Stimulated activated CD4-positive, alpha-beta T cell treated with anti-CD3 and anti-CD28 coated beads, TNF-alpha, amount 100 ng/mL, for 4 hours (primary cell): ENCODE data around the gene GKAP1.
"Not testable (repeated sequence)": the region's sequence is repeated elsewhere in the genome, so short reads cannot be mapped to it uniquely, and the experiment has no call there.

ENCODE experiments used
- DNase-seq, 3 experiments: peaks; one replicate each; pipeline ENCODE4 v3.0.0-alpha.2; 2020; ENCODE audit warnings: low read depth in 3 of 3

The GKAP1 gene

DNA sequence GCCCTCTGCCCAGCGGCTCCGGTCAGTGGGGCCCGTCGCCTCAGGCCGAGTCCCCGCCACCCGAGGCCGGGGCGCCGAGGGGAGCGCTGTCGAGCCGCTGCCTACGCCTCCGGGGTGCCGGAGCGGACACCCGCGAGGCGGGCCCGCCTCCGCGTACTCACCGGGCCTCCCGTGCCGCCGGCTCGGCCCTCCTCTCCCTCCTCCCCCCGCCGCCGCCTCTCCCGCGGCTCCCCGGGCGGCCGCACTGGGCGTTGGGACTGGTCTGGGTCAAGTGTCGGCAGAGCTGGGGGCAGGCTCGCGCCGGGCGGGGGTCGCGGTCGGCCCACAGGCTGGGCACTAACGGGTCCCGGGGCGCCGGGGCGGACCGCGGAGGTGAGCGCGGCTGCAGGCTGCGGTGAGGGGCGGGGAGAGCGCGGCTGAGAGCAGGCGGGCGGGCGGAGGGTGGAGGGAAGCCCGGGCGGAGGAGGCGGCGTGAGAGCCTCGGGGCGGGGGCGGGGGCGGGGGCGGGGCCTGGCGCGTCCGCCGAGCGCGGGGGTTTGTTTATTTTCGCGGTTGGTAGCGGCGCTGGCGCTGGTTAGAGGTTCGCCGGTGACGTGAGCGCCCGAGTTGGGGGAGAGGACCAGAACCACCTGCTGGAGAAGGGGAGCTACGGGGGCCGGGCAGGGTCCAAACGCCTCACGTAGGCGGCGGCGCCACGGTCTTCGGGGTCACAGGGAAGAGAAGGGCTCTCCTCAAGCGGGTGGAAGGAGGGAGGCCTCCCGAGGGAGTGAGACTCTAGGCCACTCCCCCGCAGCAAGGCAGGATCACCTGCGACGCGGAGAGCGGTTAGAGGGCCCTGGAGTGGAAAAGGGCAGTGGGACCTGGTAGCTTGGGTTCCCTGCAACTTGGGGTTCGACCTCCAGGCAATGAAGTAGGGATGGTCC is at the start of gene GKAP1:
TSS of gene GKAP1 (minus strand) at position 414 of the 923 bp plus-strand sequence. CDS start 11,252 bp downstream, outside the sequence.
- peak; percentile 46 to 69 (median 67) for DNase-seq

DNA sequence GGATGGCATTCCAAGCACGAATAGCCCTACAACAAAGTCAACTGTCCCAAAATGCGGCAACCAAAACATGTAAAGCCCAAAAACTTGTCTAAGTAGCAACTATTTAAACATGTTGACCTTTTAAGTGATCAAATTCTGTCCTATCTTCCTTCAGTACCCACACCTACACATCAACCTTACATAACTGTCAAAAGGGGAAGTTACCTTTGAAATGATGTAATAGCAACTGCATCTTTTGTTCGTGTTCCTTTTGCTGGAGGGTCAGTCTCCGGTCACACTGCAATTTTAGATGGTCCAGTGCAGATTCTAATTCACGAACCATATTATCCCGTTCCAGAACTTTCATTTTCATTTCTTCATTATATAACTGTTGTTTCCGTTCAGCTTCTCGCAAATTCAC is 32.3 kb upstream of the GKAP1 start:
- not testable (repeated sequence) for DNase-seq

GRCh38 chr9:83837070-83837643 is 19.6 kb upstream of the GKAP1 start:
- not testable (repeated sequence) for DNase-seq

GRCh38 chr9:83830426-83831071 is 13.0 kb upstream of the GKAP1 start:
- DNase-seq = not testable (repeated sequence)

GRCh38 chr9:83824986-83825623 is 7.5 kb upstream of the GKAP1 start:
- DNase-seq = not testable (repeated sequence)

GRCh38 chr9:83817011-83817355 is 586 bp downstream of the GKAP1 start:
- peak in 2 of 3 experiments; percentile 6 to 11 for DNase-seq

- not testable (repeated sequence) for DNase-seq
Measured at GRCh38 chr9:83815120-83815519, 2.4 kb downstream of the GKAP1 start.

DNA sequence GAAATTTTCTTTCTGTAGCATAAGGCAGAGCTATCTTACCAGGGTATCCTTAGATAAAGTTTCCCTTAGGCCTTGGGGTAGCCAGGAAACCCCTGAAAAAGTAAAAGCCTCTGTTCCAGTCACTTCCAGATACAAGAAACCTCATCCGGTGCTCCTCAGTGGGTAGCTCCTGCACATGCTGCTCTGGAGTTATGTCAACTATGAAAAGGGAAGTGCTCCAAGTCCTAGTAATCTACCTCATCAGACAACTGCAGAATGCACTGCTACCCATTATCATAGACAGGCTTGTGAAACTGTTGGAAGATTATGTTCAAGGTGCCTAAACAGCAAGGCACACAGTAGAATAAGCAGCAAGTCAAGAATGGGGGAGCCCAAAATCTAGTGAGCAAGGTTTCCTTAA is 8.4 kb downstream of the GKAP1 start:
- DNase-seq = not testable (repeated sequence)

- not testable (repeated sequence) for DNase-seq
Measured at GRCh38 chr9:83804454-83804853, 13.1 kb downstream of the GKAP1 start.

DNA sequence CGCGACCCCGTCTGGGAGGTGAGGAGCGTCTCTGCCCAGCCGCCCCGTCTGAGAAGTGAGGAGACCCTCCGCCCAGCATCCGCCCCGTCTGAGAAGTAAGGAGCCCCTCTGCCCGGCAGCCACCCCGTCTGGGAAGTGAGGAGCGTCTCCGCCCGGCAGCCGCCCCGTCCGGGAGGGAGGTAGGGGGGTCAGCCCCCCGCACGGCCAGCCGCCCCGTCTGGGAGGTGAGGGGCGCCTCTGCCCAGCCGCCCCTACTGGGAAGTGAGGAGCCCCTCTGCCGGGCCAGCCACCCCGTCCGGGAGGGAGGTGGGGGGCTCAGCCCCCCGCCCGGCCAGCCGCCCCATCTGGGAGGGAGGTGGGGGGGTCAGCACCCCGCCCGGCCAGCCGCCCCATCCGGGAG is 13.6 kb downstream of the GKAP1 start:
- DNase-seq = not testable (repeated sequence)

DNA sequence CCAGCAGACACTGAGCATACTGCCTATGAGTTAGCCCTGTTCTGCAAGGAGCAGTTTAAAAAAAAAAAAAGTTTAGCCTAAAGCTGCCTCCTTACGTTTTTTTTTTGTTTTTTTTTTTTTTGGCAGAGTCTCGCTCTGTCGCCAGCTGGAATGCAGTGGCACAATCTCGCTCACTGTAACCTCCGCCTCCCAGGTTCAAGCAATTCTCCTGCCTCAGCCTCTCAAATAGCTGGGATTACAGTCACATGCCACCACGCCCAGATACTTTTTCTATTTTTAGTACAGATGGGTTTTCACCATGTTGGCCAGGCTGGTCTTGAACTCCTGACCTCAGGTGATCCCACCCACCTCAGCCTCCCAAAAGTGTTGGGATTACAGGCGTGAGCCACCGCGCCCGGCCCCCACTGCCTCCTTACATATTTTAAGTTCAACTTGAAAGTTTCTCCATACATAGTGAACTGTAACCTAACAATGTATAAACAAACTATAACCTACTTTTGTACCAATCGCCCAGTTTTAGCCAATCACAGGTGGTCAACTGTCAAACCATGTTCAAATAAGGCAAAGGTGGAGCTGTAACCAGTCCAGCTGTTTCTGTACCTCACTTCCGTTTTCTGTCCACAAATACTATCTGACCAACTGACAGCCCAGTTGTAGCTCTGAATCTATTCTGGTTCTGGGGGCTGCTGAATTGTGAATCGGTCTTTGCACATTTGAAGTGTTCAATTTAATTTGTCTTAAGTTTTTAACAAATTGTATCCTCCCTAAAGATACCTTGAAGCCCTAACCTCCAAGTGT is 17.1 kb downstream of the GKAP1 start:
- no peak for DNase-seq

GRCh38 chr9:83794051-83794450 is 23.5 kb downstream of the GKAP1 start:
- DNase-seq = no peak

- no peak for DNase-seq
Measured at GRCh38 chr9:83792746-83793145, 24.8 kb downstream of the GKAP1 start.

- no peak for DNase-seq
Measured at GRCh38 chr9:83778164-83778563, 39.4 kb downstream of the GKAP1 start.

DNA sequence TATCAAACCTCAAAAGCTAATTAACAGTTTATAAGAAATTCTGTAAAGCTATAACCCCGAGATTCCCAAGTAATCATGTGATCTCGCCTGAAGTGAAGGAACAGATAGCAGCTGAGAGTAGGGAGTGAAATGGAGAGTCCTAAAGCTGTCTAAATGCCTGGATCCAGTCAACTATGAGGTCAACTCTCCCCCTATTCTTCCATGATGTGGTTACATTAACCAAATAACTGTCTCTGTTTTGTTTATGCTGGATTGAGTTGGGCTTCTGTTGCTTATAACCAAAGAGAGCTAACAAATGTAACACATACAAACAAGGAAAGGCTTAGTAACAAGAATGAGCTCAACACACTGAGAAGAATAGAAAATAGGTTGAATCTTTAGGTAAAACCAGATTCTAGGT is 41.6 kb downstream of the GKAP1 start:
- no peak for DNase-seq

DNA sequence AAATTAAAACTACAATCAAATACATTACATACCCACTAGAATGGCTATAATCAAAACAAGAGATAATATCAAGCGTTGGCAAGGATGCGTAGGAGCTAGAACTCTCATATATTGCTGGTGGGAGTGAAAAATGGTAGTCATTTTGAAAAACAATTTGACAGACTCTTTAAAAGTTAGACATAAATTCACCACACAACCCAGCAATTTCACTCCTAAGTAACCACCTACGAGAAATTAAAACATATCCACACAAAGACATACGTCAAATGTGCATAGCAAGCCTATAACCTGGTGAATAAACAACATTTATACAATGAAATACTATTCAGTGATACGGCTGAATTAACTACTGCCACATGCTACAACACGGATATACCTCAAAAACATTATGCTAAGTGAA is 44.7 kb downstream of the GKAP1 start:
- no peak for DNase-seq

DNA sequence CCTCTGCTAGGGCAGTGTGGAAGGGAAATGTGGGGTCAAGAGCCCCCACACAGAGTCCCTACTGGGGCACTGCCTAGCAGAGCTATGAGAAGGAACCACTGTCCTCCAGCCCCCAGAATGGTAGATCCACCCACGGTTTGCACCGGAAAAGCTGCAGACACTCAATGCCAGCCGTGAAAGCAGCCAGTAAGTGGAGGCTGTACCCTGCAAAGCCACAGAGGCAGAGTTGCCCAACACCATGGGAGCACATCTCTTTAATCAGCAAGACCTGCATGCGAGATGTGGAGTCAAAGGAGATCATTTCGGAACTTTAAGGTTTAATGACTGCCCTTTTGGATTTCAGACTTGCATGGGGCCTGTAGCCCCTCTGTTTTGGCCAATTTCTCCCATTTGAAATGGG is 52.2 kb downstream of the GKAP1 start:
- no peak for DNase-seq

DNA sequence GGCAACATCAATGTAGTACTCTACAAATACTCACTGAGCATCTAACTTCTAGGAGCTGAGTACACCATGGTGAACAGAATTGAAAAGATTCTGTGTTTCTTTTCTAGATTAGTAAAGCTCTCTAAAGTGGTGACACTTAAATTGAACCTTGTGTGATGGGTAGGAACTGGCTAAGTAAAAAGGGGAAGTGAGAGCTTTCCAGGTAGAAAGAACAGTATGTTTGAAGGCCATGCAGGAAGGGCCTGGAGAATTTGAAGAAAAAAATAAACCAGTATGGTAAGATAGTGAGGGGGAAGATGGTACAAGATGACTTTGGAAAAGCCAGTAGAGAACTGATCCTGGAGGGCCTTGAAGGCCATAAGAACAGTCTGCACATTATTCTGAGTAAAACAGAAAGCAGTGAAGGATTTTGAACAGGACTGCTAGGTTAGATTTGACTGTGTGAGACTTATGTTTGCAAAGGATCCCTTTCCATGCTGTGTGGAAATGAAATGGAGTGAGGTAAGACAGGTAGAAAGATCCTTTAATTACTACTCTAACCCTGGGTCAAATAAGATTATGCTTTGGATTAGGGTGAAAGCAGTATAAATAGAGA is 63.1 kb downstream of the GKAP1 start:
- DNase-seq = no peak

DNA sequence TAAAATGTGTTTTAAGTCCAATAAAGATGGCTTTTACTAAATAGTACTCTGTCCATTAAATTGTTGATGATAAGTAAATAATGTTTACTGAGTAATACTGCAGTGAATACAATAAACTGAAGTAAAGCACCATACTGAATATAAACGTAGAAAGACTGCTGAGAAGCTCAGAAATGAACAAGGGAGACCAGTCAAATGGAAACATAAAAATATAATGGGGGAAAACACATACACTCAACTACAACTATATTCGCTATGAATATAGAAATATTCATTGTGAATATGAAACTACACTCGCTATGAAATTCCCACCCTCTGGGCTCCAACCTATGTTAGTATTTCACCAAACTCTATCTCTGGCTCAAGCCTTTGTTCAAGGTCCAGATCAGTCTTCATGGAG is 67.9 kb downstream of the GKAP1 start:
- DNase-seq = no peak

- DNase-seq = no peak
Measured at GRCh38 chr9:83744206-83744605, 73.4 kb downstream of the GKAP1 start.

GRCh38 chr9:83733739-83734138 is 83.8 kb downstream of the GKAP1 start:
- no peak for DNase-seq
